ENCODE results near the gene GREB1. TPM values are rescaled to one million over a fixed set of nuclear protein-coding genes. Genes with fewer than 3 reads are reported as not detected.

The GREB1 gene
- total RNA-seq, 1 donor from 2014 or later: 30.8 TPM

DNA sequence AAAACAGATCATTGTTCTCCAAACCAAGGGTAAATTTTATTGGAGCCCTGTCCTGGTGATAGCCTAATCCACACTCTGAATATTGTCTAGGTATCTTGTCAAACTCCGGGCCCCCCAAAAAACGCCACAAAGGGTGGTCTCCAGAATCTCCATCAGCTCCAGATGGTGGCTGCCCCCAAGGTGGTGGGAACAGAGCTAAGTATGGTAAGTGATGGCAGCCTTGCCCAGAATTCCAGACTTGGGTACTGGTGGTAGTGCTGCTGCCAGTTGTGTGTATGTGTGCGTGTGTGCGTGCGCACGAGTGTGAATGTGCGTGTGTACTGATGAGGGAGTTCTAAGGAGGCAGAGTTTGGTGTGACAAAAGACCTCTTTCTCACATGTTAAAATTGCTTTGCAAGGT is 51.2 kb downstream of the GREB1 start:
- DNase-seq (ENCODE audit: low spot score): no peak
- H3K27me3 ChIP-seq: no peaks in the 10 kb centered on the region
- H4K20me1 ChIP-seq (ENCODE audit: low read depth): peaks cover 12% of the 10 kb centered on the region
- TF ChIP-seq EZH2 (IDR thresholded peaks at IDR 0.05) (no peak), EZH2phosphoT487 (IDR thresholded peaks at IDR 0.05) (no peak)
- TF ChIP-seq, protein P1, sequence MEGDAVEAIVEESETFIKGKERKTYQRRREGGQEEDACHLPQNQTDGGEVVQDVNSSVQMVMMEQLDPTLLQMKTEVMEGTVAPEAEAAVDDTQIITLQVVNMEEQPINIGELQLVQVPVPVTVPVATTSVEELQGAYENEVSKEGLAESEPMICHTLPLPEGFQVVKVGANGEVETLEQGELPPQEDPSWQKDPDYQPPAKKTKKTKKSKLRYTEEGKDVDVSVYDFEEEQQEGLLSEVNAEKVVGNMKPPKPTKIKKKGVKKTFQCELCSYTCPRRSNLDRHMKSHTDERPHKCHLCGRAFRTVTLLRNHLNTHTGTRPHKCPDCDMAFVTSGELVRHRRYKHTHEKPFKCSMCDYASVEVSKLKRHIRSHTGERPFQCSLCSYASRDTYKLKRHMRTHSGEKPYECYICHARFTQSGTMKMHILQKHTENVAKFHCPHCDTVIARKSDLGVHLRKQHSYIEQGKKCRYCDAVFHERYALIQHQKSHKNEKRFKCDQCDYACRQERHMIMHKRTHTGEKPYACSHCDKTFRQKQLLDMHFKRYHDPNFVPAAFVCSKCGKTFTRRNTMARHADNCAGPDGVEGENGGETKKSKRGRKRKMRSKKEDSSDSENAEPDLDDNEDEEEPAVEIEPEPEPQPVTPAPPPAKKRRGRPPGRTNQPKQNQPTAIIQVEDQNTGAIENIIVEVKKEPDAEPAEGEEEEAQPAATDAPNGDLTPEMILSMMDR (IDR thresholded peaks at IDR 0.05): no peak
- no peak overlapping the region for H2AFZ ChIP-seq (replicated peaks)
- H3K4me1 Mint-ChIP-seq: peaks cover 38% of the 10 kb centered on the region
- H3K36me3 Mint-ChIP-seq: peaks cover 46% of the 10 kb centered on the region
- H3F3A ChIP-seq (ENCODE audit: low read depth): peaks cover 17% of the 10 kb centered on the region
- no peak overlapping the region for H3K4me2 ChIP-seq
- no peak overlapping the region for H3K9ac ChIP-seq
- H3K79me2 ChIP-seq (ENCODE audit: low read depth): no peaks in the 10 kb centered on the region
- no peaks in the 10 kb centered on the region for H3K36me3 ChIP-seq
- peaks cover 12% of the 10 kb centered on the region for H3K27me3 Mint-ChIP-seq (ENCODE audit: insufficient read depth, low read depth)
- no peak overlapping the region for H3K4me3 ChIP-seq
- no peak overlapping the region for H3K4me3 Mint-ChIP-seq
- peaks cover 15% of the 10 kb centered on the region for H3K4me1 ChIP-seq
- H3K27ac ChIP-seq: no peak overlapping the region
- H3K9me3 ChIP-seq (ENCODE audit: low read depth): no peaks in the 10 kb centered on the region
- no peaks in the 10 kb centered on the region for H3K9me3 Mint-ChIP-seq
- no peak overlapping the region for H3K27ac Mint-ChIP-seq

DNA sequence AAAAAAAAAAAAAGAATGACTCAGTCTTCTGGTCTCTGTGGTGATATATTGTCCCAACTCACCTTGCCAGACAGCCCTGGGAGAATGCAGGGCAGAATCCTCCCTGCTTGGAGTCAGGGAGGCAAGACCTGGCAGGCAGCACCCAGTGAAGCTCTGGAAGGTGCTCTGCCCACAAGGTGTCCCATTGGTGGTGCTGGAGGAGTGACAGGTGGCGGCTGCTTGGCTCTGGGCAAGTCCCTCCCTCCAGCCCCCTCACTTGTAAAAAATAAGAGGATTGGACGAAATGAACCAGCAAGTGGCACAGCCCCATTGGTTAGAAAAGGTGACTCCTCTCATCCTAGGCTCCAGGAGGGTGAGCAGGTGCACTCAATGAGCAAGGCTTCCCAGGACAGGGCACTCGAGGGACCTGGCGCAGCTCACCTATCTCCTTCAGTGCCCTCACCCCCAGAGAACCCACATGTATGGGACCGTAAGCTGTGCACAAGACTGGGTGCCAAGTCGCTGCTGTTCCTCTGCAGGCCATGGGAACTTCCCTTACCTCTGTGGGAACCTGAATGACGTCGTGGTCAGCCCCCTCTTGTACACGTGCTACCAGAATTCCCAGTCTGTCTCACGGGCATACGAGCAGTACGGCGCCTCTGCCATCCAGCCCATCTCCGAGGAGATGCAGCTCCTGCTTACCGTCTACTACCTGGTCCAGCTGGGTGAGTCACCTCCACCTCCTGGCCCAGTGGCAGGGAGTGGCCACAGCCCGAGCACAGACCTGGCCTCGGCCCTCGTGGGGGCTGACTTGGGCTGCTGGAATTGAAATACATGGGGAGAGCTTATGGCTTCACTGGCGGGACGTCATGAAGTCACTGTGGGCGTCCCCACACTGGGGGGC is 54.6 kb downstream of the GREB1 start:
- H3K9me3 Mint-ChIP-seq: no peaks in the 10 kb centered on the region
- DNase-seq (ENCODE audit: low spot score): no peak
- no peak overlapping the region for H3K27ac Mint-ChIP-seq

DNA sequence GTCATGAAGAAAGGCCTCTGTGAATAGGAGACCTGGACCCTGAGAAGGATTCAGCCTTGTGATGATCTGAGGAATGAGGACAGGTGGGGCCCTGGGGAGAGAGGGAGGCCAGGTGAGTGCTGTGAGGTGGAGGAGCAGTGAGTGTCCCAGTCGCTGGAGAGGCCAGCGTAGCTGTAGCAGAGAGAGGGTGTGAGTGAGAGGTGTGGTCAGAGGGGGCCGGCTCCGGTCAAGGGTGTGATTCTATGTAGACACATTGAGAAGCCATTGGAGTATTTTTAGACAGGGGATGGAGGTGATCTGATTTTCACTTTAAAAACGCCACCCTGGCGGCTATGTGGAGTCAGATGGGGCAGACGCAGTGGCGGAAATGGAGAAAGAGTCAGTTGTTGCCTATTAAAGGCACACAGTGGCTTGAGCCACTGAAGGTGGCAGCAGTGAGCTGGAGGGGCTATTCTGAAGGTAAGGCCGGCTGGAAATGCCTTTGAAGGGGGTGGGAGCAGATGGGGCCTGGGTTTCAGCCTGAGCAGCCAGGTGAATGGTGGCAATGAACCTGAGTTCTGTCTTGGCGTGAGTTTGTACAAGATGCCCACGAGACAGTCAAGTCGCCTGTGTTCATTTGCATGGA is 55.6 kb downstream of the GREB1 start:
- Histone ChIP-seq H4K20me1 (ENCODE audit: low read depth) (peaks cover 3% of the 10 kb centered on the region), H3K4me3 (no peak overlapping the region), H3K4me1 (no peaks in the 10 kb centered on the region), H3K27ac (no peak overlapping the region), H3K9me3 (ENCODE audit: low read depth) (no peaks in the 10 kb centered on the region), H3K4me2 (no peak overlapping the region), H3K36me3 (no peaks in the 10 kb centered on the region), H3K9ac (no peak overlapping the region), H3F3A (ENCODE audit: low read depth) (no peaks in the 10 kb centered on the region), H3K27me3 (no peaks in the 10 kb centered on the region), H3K79me2 (ENCODE audit: low read depth) (no peaks in the 10 kb centered on the region), H2AFZ (replicated peaks) (no peak overlapping the region)
- no peak for DNase-seq (ENCODE audit: low spot score)
- H3K4me3 Mint-ChIP-seq: no peak overlapping the region
- peaks cover 38% of the 10 kb centered on the region for H3K36me3 Mint-ChIP-seq
- H3K27ac Mint-ChIP-seq: no peak overlapping the region
- H3K9me3 Mint-ChIP-seq: no peaks in the 10 kb centered on the region
- peaks cover 3% of the 10 kb centered on the region for H3K4me1 Mint-ChIP-seq
- peaks cover 4% of the 10 kb centered on the region for H3K27me3 Mint-ChIP-seq (ENCODE audit: insufficient read depth, low read depth)
- TF ChIP-seq, protein P1 (IDR thresholded peaks at IDR 0.05): peak; percentile 10
- TF ChIP-seq EZH2 (IDR thresholded peaks at IDR 0.05): no peak

More for the DNA sequence above, 54.6 kb downstream of the GREB1 start:
- Mint-ChIP-seq H3K27me3 (ENCODE audit: insufficient read depth, low read depth) (peaks cover 4% of the 10 kb centered on the region), H3K4me3 (no peak overlapping the region), H3K36me3 (peaks cover 41% of the 10 kb centered on the region), H3K4me1 (peaks cover 12% of the 10 kb centered on the region)
- Histone ChIP-seq H2AFZ (replicated peaks) (no peak overlapping the region), H3K9me3 (ENCODE audit: low read depth) (no peaks in the 10 kb centered on the region), H3K4me1 (peaks cover 5% of the 10 kb centered on the region), H3F3A (ENCODE audit: low read depth) (no peaks in the 10 kb centered on the region), H3K79me2 (ENCODE audit: low read depth) (no peaks in the 10 kb centered on the region), H3K27me3 (no peaks in the 10 kb centered on the region), H4K20me1 (ENCODE audit: low read depth) (peaks cover 9% of the 10 kb centered on the region), H3K36me3 (no peaks in the 10 kb centered on the region), H3K4me2 (no peak overlapping the region), H3K4me3 (no peak overlapping the region), H3K27ac (no peak overlapping the region), H3K9ac (no peak overlapping the region)
- TF ChIP-seq, protein P1 (IDR thresholded peaks at IDR 0.05): no peak
- TF ChIP-seq EZH2 (IDR thresholded peaks at IDR 0.05) (no peak), EZH2phosphoT487 (IDR thresholded peaks at IDR 0.05) (no peak)
